Chondrocyte (in vitro differentiated cells): ENCODE measurements around the gene GRM3. TPM values are rescaled to one million over a fixed set of nuclear protein-coding genes. Genes with fewer than 3 reads are reported as not detected.

Experiments used
- DNase-seq: peaks from one replicate; pipeline ENCODE4 v3.0.0; 2021; ENCODE audit warnings: mixed read lengths, low spot score
- H3K27ac Mint-ChIP-seq: one replicate; pipeline ENCODE4 v1.8.0; 2021; ENCODE audit warnings: mild to moderate bottlenecking, moderate library complexity, mixed read lengths; ENCODE audit not compliant: unreplicated experiment
- H3K27me3 Mint-ChIP-seq: 2 replicates; pipeline ENCODE4 v1.8.0; 2021; ENCODE audit warnings: low read depth, mixed read lengths
- H3K36me3 Mint-ChIP-seq: 2 replicates; pipeline ENCODE4 v1.8.0; 2021; ENCODE audit warnings: low read depth, mixed read lengths
- H3K4me1 Mint-ChIP-seq: 2 replicates; pipeline ENCODE4 v1.8.0; 2021; ENCODE audit warnings: low read depth, mild to moderate bottlenecking, mixed read lengths
- H3K4me3 Mint-ChIP-seq: one replicate; pipeline ENCODE4 v1.8.0; 2021; ENCODE audit warnings: mild to moderate bottlenecking, moderate library complexity, mixed read lengths; ENCODE audit not compliant: unreplicated experiment
- H3K9me3 Mint-ChIP-seq: 2 replicates; pipeline ENCODE4 v1.8.0; 2021; ENCODE audit warnings: low read depth, mixed read lengths
- CTCF ChIP-seq: fragments of 200-600 bp; sonication (generic); IDR thresholded peaks from 2 replicates; pipeline ENCODE4 v1.5.0; 2021; ENCODE audit warnings: antibody characterized with exemption, mild to moderate bottlenecking, moderate library complexity
- total RNA-seq: library from RNA; stranded (reverse); gene quantifications from 3 replicates; pipeline ENCODE4 v1.2.1, GENCODE V29; 2021

Gene GRM3
- total RNA-seq, 1 donor from 2014 or later: not detected

- DNase-seq: no peak
- Mint-ChIP-seq H3K27ac (no peak overlapping the region), H3K4me1 (peaks cover 16% of the 10 kb centered on the region), H3K36me3 (no peaks in the 10 kb centered on the region), H3K4me3 (no peak overlapping the region), H3K9me3 (peaks cover 6% of the 10 kb centered on the region), H3K27me3 (no peaks in the 10 kb centered on the region)
- no peak for TF ChIP-seq CTCF
These were observed 90.1 kb downstream of the GRM3 start for GRCh38 chr7:86733783-86734182.

DNA sequence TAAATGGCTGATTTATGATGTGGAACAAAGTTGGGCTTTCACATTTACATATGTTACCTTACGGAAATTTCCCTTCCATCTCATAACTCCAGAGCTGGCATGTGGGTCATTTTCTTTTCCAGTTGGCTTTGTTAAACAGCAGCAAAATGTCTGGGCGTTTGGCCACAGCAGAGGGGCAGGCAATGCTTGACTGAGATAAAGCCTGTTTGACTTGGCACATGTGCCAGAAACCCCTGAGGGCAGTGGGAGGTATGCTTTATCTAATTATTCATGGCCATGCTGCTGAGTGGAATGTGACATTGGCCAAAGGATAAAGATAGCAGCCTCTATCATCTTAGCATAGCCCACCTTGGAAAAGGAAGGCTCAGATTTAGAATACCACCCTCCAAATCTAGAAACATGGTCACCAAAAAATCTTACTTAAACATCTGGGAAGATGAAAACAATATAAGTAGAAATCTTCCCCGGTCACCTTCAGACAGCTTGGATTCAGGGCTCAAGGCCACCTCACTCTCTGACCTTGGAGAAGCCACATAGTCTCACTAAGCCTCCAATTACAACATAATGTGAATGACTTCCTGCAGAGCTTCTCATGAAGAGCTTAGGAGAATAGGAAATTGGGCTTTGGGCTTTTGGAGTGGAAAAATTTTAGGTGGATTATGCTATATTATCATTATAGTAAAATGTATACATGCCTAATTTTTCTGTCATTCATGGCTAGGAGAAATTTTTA lies 101.5 kb downstream of the GRM3 start:
- Mint-ChIP-seq H3K9me3 (no peaks in the 10 kb centered on the region), H3K27me3 (peaks cover 8% of the 10 kb centered on the region), H3K36me3 (no peaks in the 10 kb centered on the region), H3K4me1 (peaks cover 3% of the 10 kb centered on the region), H3K27ac (no peak overlapping the region), H3K4me3 (no peak overlapping the region)
- DNase-seq: no peak
- TF ChIP-seq CTCF: no peak

DNA sequence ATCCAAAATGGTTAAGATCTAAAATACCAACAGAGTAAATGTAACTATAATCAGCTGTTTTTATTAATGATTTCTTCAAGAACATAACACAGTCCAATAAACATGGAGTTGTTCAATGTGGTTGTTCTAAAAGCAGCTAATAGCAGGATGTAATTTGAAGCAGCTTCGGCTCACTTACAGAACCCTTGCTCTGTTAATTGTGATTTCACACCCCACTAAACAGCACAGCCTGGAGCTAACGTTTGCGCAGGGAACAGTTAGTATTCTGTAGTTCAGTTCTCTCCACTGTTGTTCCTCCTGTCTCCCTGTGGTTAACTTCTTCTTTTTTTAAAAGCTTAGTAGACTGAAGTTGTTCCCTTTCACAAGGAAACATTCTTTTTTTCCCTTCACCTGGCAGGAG lies 104.0 kb downstream of the GRM3 start:
- H3K27me3 Mint-ChIP-seq: peaks cover 8% of the 10 kb centered on the region
- no peaks in the 10 kb centered on the region for H3K9me3 Mint-ChIP-seq
- no peak overlapping the region for H3K4me3 Mint-ChIP-seq
- peaks cover 3% of the 10 kb centered on the region for H3K4me1 Mint-ChIP-seq
- no peaks in the 10 kb centered on the region for H3K36me3 Mint-ChIP-seq
- no peak for TF ChIP-seq CTCF
- DNase-seq: no peak
- H3K27ac Mint-ChIP-seq: no peak overlapping the region

DNA sequence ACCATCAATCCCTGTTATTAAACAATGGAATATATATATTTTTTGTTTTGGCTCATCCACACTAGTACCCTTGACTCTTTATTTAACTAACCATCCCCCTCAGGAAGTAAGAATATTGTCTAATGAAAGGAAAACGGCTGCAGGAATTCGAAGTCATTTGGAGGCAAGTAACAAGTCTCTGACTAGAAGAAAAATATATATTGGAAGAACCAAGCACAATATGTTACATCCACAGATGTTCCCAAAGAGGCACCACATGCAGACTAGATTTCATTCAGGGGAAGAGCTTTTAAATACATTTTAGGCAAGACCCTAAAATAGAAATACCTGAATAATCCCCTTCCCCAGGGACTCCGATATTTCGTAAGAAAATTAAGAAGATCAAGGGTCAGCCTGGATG lies 104.5 kb downstream of the GRM3 start:
- Mint-ChIP-seq H3K36me3 (no peaks in the 10 kb centered on the region), H3K27ac (no peak overlapping the region), H3K9me3 (no peaks in the 10 kb centered on the region), H3K4me3 (no peak overlapping the region), H3K27me3 (peaks cover 8% of the 10 kb centered on the region), H3K4me1 (peaks cover 3% of the 10 kb centered on the region)
- no peak for DNase-seq
- no peak for TF ChIP-seq CTCF

GRCh38 chr7:86748843-86749719 lies 105.4 kb downstream of the GRM3 start:
- Mint-ChIP-seq H3K27me3 (peaks cover 8% of the 10 kb centered on the region), H3K36me3 (no peaks in the 10 kb centered on the region)

More at GRCh38 chr7:86748843-86749719, 105.4 kb downstream of the GRM3 start:
- no peak for DNase-seq
- Mint-ChIP-seq H3K4me3 (no peak overlapping the region), H3K9me3 (no peaks in the 10 kb centered on the region), H3K27ac (no peak overlapping the region), H3K4me1 (peaks cover 3% of the 10 kb centered on the region)
- no peak for TF ChIP-seq CTCF
